GM23338 (cell line): ENCODE measurements around the gene C14orf180. TPM values are rescaled to one million over a fixed set of nuclear protein-coding genes. Genes with fewer than 3 reads are reported as not detected.

Source experiments
- ATAC-seq: fragments of 200-7000 bp; cut with Tn5 transposase; 3 replicates; pipeline ENCODE4 v1.9.1; 2020
- DNase-seq: peaks from one replicate; pipeline ENCODE4 v3.0.0-alpha.2; 2015; ENCODE audit warnings: low spot score
- H2AFZ ChIP-seq: fragments of 200-600 bp; sonication (generic); 2 replicates; pipeline ENCODE4 v1.8.0; 2016; ENCODE audit warnings: antibody characterized with exemption, mild to moderate bottlenecking, moderate library complexity
- H3F3A ChIP-seq: fragments of 200-600 bp; sonication (generic); replicated peaks from 2 replicates; pipeline ENCODE4 v1.8.0; 2017; ENCODE audit warnings: antibody characterized with exemption, mixed run types, low read depth
- H3K27ac ChIP-seq: fragments of 200-600 bp; sonication (generic); 2 replicates; pipeline ENCODE4 v1.6.1; 2016; ENCODE audit warnings: low read depth
- H3K27me3 ChIP-seq: fragments of 200-600 bp; sonication (generic); 2 replicates; pipeline ENCODE4 v1.8.0; 2016; ENCODE audit warnings: mild to moderate bottlenecking, mixed run types, moderate library complexity; ENCODE audit not compliant: insufficient read depth
- H3K36me3 ChIP-seq: fragments of 200-600 bp; sonication (generic); 2 replicates; pipeline ENCODE4 v1.8.0; 2016; ENCODE audit warnings: mild to moderate bottlenecking; ENCODE audit not compliant: insufficient read depth
- H3K4me1 ChIP-seq: fragments of 200-600 bp; sonication (generic); 2 replicates; pipeline ENCODE4 v1.8.0; 2016; ENCODE audit warnings: mild to moderate bottlenecking, moderate library complexity; ENCODE audit not compliant: insufficient read depth
- H3K4me2 ChIP-seq: fragments of 200-600 bp; sonication (generic); 2 replicates; pipeline ENCODE4 v1.7.1; 2017; ENCODE audit warnings: mixed run types
- H3K4me3 ChIP-seq: fragments of 200-600 bp; sonication (generic); 2 replicates; pipeline ENCODE4 v1.6.1; 2016; ENCODE audit warnings: mixed run types
- H3K79me2 ChIP-seq: fragments of 200-600 bp; sonication (generic); replicated peaks from 2 replicates; pipeline ENCODE4 v1.8.0; 2017; ENCODE audit warnings: mild to moderate bottlenecking; ENCODE audit not compliant: insufficient read depth
- H3K9me2 ChIP-seq: fragments of 200-600 bp; sonication (generic); 2 replicates; pipeline ENCODE4 v1.8.0; 2017; ENCODE audit not compliant: insufficient read depth
- H4K20me1 ChIP-seq: fragments of 200-600 bp; sonication (generic); replicated peaks from 2 replicates; pipeline ENCODE4 v1.8.0; 2017; ENCODE audit warnings: mild to moderate bottlenecking; ENCODE audit not compliant: insufficient read depth
- H3K27ac Mint-ChIP-seq: 2 replicates; pipeline ENCODE4 v1.8.0; 2020; ENCODE audit warnings: inconsistent platforms, mild to moderate bottlenecking, moderate library complexity, mixed read lengths
- H3K27me3 Mint-ChIP-seq: 3 replicates; pipeline ENCODE4 v1.8.0; 2022; ENCODE audit warnings: low read depth, mild to moderate bottlenecking, moderate library complexity, mixed read lengths, inconsistent platforms; ENCODE audit not compliant: insufficient read depth, poor library complexity
- H3K36me3 Mint-ChIP-seq: 3 replicates; pipeline ENCODE4 v1.8.0; 2021; ENCODE audit warnings: low read depth, mild to moderate bottlenecking, inconsistent platforms, moderate library complexity, mixed read lengths
- H3K4me1 Mint-ChIP-seq: 3 replicates; pipeline ENCODE4 v1.8.0; 2020; ENCODE audit warnings: mild to moderate bottlenecking, inconsistent platforms, mixed read lengths
- H3K4me3 Mint-ChIP-seq: 3 replicates; pipeline ENCODE4 v1.8.0; 2021; ENCODE audit warnings: moderate library complexity, mild to moderate bottlenecking, inconsistent platforms, mixed read lengths
- H3K9me3 Mint-ChIP-seq: 3 replicates; pipeline ENCODE4 v1.8.0; 2020; ENCODE audit warnings: moderate library complexity, mild to moderate bottlenecking, inconsistent platforms, mixed read lengths
- EZH2 ChIP-seq: fragments of 200-600 bp; sonication (generic); IDR thresholded peaks from one replicate; pipeline ENCODE4 v1.8.0; 2017; ENCODE audit warnings: antibody characterized with exemption, mild to moderate bottlenecking, low read depth; ENCODE audit not compliant: unreplicated experiment
- NANOG ChIP-seq: IDR thresholded peaks from 2 replicates; pipeline ENCODE4 v1.6.1; 2016; ENCODE audit warnings: antibody characterized with exemption, borderline replicate concordance
- POLR2AphosphoS5 ChIP-seq: IDR thresholded peaks from 2 replicates; pipeline ENCODE4 v1.6.1; 2016; ENCODE audit warnings: antibody characterized with exemption, low read depth
- STAT1 ChIP-seq: IDR thresholded peaks from one replicate; pipeline ENCODE4 v1.6.1; 2016; ENCODE audit warnings: antibody characterized with exemption; ENCODE audit not compliant: unreplicated experiment
- ZNF114 ChIP-seq: fragments of 250-450 bp; sonication (Bioruptor Pico); IDR thresholded peaks from 2 replicates; pipeline ENCODE4 v1.5.0; 2020; ENCODE audit warnings: mild to moderate bottlenecking, moderate library complexity
- polyA plus RNA-seq: library from polyadenylated mRNA; unstranded; fragments of >200 nt; fragmentation: Nextera tagmentation; extraction: Ambion mirVana; gene quantifications from 2 replicates; pipeline ENCODE4 v1.2.1, GENCODE V29; 2016
- total RNA-seq: library from RNA; depleted of rRNA; stranded (reverse); fragments of >200 nt; shearing (Covaris generic); gene quantifications from 2 replicates; pipeline ENCODE4 v1.2.3, GENCODE V29; 2014
- TF ChIP-seq, protein P1 (sequence below): fragments of 250-450 bp; sonication (Bioruptor Pico); IDR thresholded peaks from 2 replicates; pipeline ENCODE4 v1.5.0; 2020; ENCODE audit warnings: mild to moderate bottlenecking, moderate library complexity

Gene C14orf180
- total and polyA plus RNA-seq, 2 experiments from 2014 or later: not detected

GRCh38 chr14:104588066-104588857 is 8.7 kb downstream of the C14orf180 start (continued):
- TF ChIP-seq, protein P1, sequence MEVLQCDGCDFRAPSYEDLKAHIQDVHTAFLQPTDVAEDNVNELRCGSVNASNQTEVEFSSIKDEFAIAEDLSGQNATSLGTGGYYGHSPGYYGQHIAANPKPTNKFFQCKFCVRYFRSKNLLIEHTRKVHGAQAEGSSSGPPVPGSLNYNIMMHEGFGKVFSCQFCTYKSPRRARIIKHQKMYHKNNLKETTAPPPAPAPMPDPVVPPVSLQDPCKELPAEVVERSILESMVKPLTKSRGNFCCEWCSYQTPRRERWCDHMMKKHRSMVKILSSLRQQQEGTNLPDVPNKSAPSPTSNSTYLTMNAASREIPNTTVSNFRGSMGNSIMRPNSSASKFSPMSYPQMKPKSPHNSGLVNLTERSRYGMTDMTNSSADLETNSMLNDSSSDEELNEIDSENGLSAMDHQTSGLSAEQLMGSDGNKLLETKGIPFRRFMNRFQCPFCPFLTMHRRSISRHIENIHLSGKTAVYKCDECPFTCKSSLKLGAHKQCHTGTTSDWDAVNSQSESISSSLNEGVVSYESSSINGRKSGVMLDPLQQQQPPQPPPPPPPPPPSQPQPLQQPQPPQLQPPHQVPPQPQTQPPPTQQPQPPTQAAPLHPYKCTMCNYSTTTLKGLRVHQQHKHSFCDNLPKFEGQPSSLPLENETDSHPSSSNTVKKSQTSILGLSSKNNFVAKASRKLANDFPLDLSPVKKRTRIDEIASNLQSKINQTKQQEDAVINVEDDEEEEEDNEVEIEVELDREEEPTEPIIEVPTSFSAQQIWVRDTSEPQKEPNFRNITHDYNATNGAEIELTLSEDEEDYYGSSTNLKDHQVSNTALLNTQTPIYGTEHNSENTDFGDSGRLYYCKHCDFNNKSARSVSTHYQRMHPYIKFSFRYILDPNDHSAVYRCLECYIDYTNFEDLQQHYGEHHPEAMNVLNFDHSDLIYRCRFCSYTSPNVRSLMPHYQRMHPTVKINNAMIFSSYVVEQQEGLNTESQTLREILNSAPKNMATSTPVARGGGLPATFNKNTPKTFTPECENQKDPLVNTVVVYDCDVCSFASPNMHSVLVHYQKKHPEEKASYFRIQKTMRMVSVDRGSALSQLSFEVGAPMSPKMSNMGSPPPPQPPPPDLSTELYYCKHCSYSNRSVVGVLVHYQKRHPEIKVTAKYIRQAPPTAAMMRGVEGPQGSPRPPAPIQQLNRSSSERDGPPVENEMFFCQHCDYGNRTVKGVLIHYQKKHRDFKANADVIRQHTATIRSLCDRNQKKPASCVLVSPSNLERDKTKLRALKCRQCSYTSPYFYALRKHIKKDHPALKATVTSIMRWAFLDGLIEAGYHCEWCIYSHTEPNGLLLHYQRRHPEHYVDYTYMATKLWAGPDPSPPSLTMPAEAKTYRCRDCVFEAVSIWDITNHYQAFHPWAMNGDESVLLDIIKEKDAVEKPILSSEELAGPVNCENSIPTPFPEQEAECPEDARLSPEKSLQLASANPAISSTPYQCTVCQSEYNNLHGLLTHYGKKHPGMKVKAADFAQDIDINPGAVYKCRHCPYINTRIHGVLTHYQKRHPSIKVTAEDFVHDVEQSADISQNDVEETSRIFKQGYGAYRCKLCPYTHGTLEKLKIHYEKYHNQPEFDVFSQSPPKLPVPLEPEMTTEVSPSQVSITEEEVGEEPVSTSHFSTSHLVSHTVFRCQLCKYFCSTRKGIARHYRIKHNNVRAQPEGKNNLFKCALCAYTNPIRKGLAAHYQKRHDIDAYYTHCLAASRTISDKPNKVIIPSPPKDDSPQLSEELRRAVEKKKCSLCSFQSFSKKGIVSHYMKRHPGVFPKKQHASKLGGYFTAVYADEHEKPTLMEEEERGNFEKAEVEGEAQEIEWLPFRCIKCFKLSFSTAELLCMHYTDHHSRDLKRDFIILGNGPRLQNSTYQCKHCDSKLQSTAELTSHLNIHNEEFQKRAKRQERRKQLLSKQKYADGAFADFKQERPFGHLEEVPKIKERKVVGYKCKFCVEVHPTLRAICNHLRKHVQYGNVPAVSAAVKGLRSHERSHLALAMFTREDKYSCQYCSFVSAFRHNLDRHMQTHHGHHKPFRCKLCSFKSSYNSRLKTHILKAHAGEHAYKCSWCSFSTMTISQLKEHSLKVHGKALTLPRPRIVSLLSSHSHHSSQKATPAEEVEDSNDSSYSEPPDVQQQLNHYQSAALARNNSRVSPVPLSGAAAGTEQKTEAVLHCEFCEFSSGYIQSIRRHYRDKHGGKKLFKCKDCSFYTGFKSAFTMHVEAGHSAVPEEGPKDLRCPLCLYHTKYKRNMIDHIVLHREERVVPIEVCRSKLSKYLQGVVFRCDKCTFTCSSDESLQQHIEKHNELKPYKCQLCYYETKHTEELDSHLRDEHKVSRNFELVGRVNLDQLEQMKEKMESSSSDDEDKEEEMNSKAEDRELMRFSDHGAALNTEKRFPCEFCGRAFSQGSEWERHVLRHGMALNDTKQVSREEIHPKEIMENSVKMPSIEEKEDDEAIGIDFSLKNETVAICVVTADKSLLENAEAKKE (CRISPR knock-in tag): no peak

DNA sequence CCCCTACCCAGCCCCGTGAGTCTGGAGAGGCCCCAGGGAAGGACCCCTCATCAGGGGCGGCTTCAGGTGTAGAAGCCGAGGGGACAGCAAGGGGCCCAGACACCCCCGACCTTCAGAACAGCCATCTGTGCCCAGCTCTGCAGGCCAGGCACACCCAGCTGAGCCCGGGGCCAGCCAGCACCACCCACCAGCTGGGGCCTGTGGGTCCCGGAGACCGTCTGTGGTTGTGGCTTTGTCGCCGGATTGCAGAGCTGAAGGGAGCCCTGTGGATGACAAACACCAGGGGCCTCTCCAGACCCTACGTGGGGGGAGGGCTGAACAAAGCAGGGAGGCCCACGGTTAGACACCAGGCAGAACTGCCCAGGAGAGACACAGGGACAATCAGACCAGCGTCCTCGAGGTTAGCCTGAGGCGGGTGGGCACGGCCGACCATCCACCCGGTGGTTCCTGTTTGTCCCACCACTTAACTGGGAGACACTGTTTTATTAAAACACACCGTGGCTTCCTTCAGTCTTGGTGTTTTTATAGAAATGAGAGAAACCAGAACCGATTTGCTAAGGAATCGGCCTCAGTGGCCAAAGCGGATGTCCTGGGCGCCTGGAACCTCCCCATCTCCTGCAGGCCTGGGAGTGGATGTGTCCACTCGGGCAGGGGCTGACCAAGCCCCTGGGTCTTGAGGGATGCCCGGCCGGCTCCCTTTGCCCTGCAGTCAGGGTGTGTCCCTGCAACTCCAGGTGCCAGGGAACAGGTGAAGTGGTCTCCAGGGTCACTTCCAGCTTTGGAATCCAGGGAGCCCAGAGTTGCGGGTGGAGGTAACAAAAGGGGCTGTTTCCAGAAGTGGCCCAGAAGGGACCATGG is 10.0 kb downstream of the C14orf180 start:
- Histone ChIP-seq H3K9me2 (no peaks in the 10 kb centered on the region), H3K36me3 (no peaks in the 10 kb centered on the region), H3K27ac (no peak overlapping the region), H3K4me3 (no peak overlapping the region), H3K79me2 (no peaks in the 10 kb centered on the region), H3K27me3 (no peaks in the 10 kb centered on the region), H3F3A (no peaks in the 10 kb centered on the region), H4K20me1 (no peaks in the 10 kb centered on the region), H3K4me1 (no peaks in the 10 kb centered on the region), H2AFZ (no peak overlapping the region), H3K4me2 (no peak overlapping the region)
- Mint-ChIP-seq H3K27ac (no peak overlapping the region), H3K4me3 (no peak overlapping the region), H3K9me3 (no peaks in the 10 kb centered on the region; the same call in 2 of the 3 replicates), H3K27me3 (peaks cover 10% of the 10 kb centered on the region), H3K4me1 (peaks cover 2% of the 10 kb centered on the region; the same call in 1 of the 3 replicates), H3K36me3 (no peaks in the 10 kb centered on the region; the same call in 2 of the 3 replicates)
- DNase-seq (no peak), ATAC-seq (no peak)
- TF ChIP-seq POLR2AphosphoS5: no peak
- TF ChIP-seq STAT1: no peak
- TF ChIP-seq, protein P1 (CRISPR knock-in tag): no peak
- no peak for TF ChIP-seq NANOG
- TF ChIP-seq ZNF114 (CRISPR knock-in tag): no peak
- TF ChIP-seq EZH2: no peak
